Astrocyte (in vitro differentiated cells and primary cell): ENCODE results near the gene PLCL2.

Experiments used
- CTCF ChIP-seq: IDR thresholded peaks from 2 replicates; pipeline ENCODE4 v1.5.1; 2011; ENCODE audit warnings: low read depth, mild to moderate bottlenecking, inconsistent platforms, low read length, moderate library complexity; ENCODE audit not compliant: insufficient read depth
- EZH2 ChIP-seq: IDR thresholded peaks from 2 replicates; pipeline ENCODE4 v1.6.1; 2012; ENCODE audit warnings: mild to moderate bottlenecking, low read length, inconsistent platforms; ENCODE audit not compliant: insufficient read depth

DNA sequence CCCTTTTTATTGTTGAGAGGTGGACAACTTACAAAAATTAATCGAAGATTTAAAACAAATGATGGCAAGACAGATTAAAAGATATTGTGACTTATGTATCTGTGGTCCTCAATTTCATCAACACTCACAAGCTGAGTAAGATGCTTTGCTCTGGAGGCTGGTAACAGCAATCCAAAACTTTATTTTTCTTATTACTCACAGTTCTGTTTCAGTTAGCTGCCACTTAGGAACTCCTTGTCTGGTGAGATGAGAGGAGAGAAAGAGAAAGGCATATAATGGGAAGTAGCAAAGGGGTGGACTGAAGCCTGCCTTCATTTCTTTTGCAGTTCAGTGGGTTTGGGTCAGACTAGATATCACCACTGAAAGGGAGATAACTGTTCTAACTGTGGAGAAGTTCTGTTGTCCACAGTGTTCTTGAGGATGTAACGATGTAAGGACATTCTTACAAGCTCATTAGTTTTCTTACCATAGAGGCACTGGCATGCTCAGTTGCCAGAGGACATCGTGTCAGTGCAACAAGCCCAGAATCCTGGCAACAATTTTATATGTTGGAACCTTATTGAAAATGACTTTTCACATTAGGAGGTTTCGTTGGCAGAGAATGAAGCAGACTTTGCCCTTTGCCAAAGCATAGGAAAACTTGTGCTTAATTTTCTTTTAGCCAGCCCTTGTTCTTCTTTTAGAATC, 93.6 kb downstream of the PLCL2 start:
- TF ChIP-seq CTCF, result no peak
- TF ChIP-seq EZH2, result no peak
